Hepatocyte (in vitro differentiated cells): ENCODE measurements around the gene DENND5B.

Source experiments
- EZH2 ChIP-seq: fragments of 200-600 bp; sonication (generic); IDR thresholded peaks from 2 replicates; pipeline ENCODE4 v1.6.1; 2016; ENCODE audit warnings: antibody characterized with exemption, mild to moderate bottlenecking, borderline replicate concordance
- TF ChIP-seq, protein P1 (sequence below): fragments of 200-600 bp; sonication (generic); IDR thresholded peaks from 2 replicates; pipeline ENCODE4 v1.5.1; 2016; ENCODE audit warnings: antibody characterized with exemption, mild to moderate bottlenecking; ENCODE audit not compliant: poor library complexity

DNA sequence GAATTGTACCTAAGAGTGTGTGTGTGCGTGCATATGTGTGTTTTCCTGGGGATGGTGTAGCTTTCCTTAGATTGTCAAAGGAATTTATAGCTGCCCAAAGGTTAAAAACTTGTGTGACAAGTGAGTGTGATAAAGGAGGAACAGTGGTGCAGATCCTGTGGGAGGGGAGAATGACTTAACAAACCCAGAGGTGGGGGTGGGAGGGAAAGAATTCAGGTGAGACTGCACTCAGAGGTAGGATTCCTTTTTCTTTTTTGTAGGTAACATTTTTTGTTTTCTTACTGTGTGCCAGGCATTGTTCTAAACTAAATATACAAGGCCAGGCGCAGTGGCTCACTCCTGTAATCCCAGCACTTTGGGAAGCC is 219.7 kb downstream of the DENND5B start:
- TF ChIP-seq, protein P1, sequence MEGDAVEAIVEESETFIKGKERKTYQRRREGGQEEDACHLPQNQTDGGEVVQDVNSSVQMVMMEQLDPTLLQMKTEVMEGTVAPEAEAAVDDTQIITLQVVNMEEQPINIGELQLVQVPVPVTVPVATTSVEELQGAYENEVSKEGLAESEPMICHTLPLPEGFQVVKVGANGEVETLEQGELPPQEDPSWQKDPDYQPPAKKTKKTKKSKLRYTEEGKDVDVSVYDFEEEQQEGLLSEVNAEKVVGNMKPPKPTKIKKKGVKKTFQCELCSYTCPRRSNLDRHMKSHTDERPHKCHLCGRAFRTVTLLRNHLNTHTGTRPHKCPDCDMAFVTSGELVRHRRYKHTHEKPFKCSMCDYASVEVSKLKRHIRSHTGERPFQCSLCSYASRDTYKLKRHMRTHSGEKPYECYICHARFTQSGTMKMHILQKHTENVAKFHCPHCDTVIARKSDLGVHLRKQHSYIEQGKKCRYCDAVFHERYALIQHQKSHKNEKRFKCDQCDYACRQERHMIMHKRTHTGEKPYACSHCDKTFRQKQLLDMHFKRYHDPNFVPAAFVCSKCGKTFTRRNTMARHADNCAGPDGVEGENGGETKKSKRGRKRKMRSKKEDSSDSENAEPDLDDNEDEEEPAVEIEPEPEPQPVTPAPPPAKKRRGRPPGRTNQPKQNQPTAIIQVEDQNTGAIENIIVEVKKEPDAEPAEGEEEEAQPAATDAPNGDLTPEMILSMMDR = no peak
- TF ChIP-seq EZH2 = no peak
